ENCODE measurements around the gene ADA. TPM values are rescaled to one million over a fixed set of nuclear protein-coding genes. Genes with fewer than 3 reads are reported as not detected.

ADA gene
- total and polyA plus RNA-seq, 9 of the 15 experiments (the other 6 are each of a cell fraction or from before 2014, with no cell fraction given): 2.4 to 26.1 (median 5.3) TPM

GRCh38 chr20:44683263-44684046, 32.0 kb upstream of the ADA start (continued):
- no peak for TF ChIP-seq RREB1 (CRISPR knock-in tag; IDR thresholded peaks at IDR 0.05)
- TF ChIP-seq TRIM24 (IDR thresholded peaks at IDR 0.05): no peak
- no peak for TF ChIP-seq PRMT5 (CRISPR knock-in tag; IDR thresholded peaks at IDR 0.05)
- TF ChIP-seq CC2D1A (IDR thresholded peaks at IDR 0.05): no peak
- no peak for TF ChIP-seq SMARCC2 (IDR thresholded peaks at IDR 0.05; ENCODE audit: low read depth)
- no peak for TF ChIP-seq CEBPG (CRISPR knock-in tag; IDR thresholded peaks at IDR 0.05)
- peak; percentile 19 to 51; a peak in 2 of 4 replicates for TF ChIP-seq CEBPG (tag; conservative IDR thresholded peaks at IDR 0.05 in 1 of 2, IDR thresholded peaks at IDR 0.05 in 1 of 2)
- no peak for TF ChIP-seq HDAC6 (IDR thresholded peaks at IDR 0.05; ENCODE audit: low read depth, low read length)
- TF ChIP-seq ATF2 (CRISPR knock-in tag; IDR thresholded peaks at IDR 0.05): no peak
- no peak for TF ChIP-seq CHD1 (IDR thresholded peaks at IDR 0.05; ENCODE audit: low read length)
- TF ChIP-seq MTA3 (IDR thresholded peaks at IDR 0.05; ENCODE audit: borderline replicate concordance): no peak
- TF ChIP-seq HDAC1 (IDR thresholded peaks at IDR 0.05): no peak
- no peak for TF ChIP-seq ZNF507 (tag; conservative IDR thresholded peaks at IDR 0.05)
- no peak for TF ChIP-seq KLF13 (tag; IDR thresholded peaks at IDR 0.05; ENCODE audit: borderline replicate concordance, low read depth)
- no peak for TF ChIP-seq ZNF609 (CRISPR knock-in tag; IDR thresholded peaks at IDR 0.05; ENCODE audit: borderline replicate concordance)
- TF ChIP-seq TCF7 (IDR thresholded peaks at IDR 0.05; ENCODE audit: borderline replicate concordance): no peak
